A549 (cell line): ENCODE data around the gene MCM5.

Experiments
- HOXA7 ChIP-seq: fragments of 250-450 bp; sonication (Bioruptor Pico); IDR thresholded peaks from 2 replicates; pipeline ENCODE4 v1.5.0; 2020; ENCODE audit warnings: mild to moderate bottlenecking, moderate library complexity
- POLR2A ChIP-seq: IDR thresholded peaks from 2 replicates; pipeline ENCODE4 v1.6.1; 2012; ENCODE audit warnings: mild to moderate bottlenecking, low read length
- RNF2 ChIP-seq: fragments of 200-600 bp; sonication (generic); IDR thresholded peaks from 2 replicates; pipeline ENCODE4 v1.6.1; 2016; ENCODE audit warnings: low read depth, mild to moderate bottlenecking, antibody characterized with exemption, moderate library complexity, borderline replicate concordance

- TF ChIP-seq RNF2 (no peak), POLR2A (no peak), HOXA7 (CRISPR knock-in tag) (no peak)
These were observed 53.1 kb downstream of the MCM5 start for GRCh38 chr22:35452810-35453743.
